ENCODE measurements around the gene ZNF236. TPM values are rescaled to one million over a fixed set of nuclear protein-coding genes. Genes with fewer than 3 reads are reported as not detected.
A peak's percentile ranks its signal among the peaks of the same experiment; 100 is the strongest.

The ZNF236 gene
- total and polyA plus RNA-seq, 11 donors = 1.9 to 17.0 (median 10.4) TPM

- intact Hi-C loops (cut with DNase I) = loop anchor here in 1 of 10 donors (10.0 kb wide), 1 partner anchor 230 kb away; no protein-coding TSS in a partner anchor
- Histone ChIP-seq H3K4me1 (peaks cover 5 to 34% (median 21%) of the 10 kb centered on the region in 12 donors), H3K36me3 (no peaks in the 10 kb centered on the region), H3K27me3 (no peaks in the 10 kb centered on the region), H3K9me3 (no peaks in the 10 kb centered on the region), H3K4me3 (no peak overlapping the region), H3K27ac (peak overlapping the region in 1 of 12 donors; percentile 38)
- WGBS, 4 donors = 76 to 89% (median 80%) methylated on average over 5 of the region's 5 CpGs
- DNase-seq (no peak), ATAC-seq (no peak)
- TF ChIP-seq, protein P1, sequence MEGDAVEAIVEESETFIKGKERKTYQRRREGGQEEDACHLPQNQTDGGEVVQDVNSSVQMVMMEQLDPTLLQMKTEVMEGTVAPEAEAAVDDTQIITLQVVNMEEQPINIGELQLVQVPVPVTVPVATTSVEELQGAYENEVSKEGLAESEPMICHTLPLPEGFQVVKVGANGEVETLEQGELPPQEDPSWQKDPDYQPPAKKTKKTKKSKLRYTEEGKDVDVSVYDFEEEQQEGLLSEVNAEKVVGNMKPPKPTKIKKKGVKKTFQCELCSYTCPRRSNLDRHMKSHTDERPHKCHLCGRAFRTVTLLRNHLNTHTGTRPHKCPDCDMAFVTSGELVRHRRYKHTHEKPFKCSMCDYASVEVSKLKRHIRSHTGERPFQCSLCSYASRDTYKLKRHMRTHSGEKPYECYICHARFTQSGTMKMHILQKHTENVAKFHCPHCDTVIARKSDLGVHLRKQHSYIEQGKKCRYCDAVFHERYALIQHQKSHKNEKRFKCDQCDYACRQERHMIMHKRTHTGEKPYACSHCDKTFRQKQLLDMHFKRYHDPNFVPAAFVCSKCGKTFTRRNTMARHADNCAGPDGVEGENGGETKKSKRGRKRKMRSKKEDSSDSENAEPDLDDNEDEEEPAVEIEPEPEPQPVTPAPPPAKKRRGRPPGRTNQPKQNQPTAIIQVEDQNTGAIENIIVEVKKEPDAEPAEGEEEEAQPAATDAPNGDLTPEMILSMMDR (IDR thresholded peaks at IDR 0.05) = no peak
- no peak for TF ChIP-seq POLR2A (IDR thresholded peaks at IDR 0.05)
Measured at GRCh38 chr18:76824754-76825153, 2.4 kb downstream of the ZNF236 start.

DNA sequence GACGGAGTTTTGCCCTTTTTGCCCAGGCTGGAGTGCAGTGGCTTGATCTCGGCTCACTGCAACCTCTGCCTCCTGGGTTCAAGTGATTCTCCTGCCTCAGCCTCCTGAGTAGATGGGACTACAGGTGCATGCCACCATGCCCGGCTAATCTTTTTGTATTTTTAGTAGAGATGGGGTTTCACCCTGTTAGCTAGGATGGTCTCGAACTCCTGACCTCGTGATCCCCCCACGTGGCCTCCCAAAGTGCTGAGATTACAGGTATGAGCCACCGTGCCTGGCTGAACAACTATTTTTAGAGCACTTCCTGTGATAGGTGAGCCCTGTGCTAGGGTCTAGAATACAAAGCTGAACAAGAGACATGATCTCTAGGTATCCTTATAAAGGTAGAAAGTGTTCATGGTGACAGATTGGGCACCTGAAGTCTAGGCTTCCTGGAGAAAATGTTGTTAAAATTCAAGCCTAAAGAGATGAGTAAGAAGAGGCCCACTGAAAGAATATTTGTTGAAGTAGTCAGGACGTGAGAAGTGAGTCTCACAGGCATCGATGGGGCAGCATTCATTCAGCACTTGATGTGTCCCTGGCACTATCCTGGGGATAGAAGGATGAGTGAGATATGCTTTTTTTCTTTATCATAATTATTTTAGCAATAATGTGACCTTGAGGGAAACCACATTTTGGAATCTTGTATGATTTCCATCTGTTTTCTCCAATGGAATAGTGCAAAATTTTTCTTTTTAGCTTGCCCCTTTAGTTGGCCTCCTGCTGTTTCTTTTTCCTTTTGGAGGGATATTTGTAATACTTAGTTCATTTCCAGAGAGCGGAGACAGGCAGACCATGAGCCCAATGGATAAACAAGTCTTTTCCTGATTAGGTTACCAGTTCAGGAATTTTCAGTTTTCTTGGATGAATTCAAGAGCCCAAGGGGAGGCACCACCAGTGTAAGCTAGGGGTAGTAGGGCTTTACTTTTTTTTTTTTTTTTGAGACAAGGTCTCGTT lies 5.1 kb downstream of the ZNF236 start:
- ATAC-seq (no peak), DNase-seq (no peak)
- TF ChIP-seq POLR2A (IDR thresholded peaks at IDR 0.05) = no peak
- TF ChIP-seq, protein P1 (IDR thresholded peaks at IDR 0.05) = no peak
- no peak overlapping the region for H3K4me3 ChIP-seq
- 67 to 79% (median 73%) methylated on average over 11 of the region's 11 CpGs for WGBS, 4 donors
- peaks cover 0 to 26% (median 9%) of the 10 kb centered on the region in 12 donors for H3K4me1 ChIP-seq
- no peaks in the 10 kb centered on the region for H3K36me3 ChIP-seq
- H3K27ac ChIP-seq = peak overlapping the region in 2 of 12 donors; percentile 7 to 18
- intact Hi-C loops (cut with DNase I) = loop anchor here in 1 of 10 donors (10.0 kb wide), 1 partner anchor 227 kb away; no protein-coding TSS in a partner anchor
- H3K27me3 ChIP-seq = no peaks in the 10 kb centered on the region
- H3K9me3 ChIP-seq = peaks cover 0 to 15% (median 0%) of the 10 kb centered on the region in 12 donors

DNA sequence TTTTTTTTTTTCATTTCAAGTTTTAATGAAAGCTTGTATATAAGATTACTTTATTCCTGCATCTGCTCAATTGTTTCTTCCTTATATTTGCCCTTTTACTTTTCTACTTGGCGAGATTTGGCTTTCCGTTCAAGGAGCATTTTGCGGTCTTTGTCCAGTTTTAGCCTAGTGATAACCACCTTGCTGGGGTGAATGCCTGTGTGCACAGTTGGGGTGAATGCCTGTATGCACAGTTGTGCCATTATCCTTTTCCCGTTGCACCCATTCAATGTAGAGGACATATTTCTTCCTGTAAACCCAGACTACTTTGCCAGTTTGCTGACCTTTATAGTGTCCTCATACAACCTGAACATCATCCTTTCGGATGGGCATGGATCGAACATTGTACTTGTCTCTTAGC lies 12.0 kb downstream of the ZNF236 start:
- Histone ChIP-seq H3K9me3 (peaks cover 0 to 15% (median 0%) of the 10 kb centered on the region in 12 donors), H3K4me1 (peaks cover 0 to 8% (median 0%) of the 10 kb centered on the region in 12 donors), H3K27me3 (no peaks in the 10 kb centered on the region), H3K4me3 (no peak overlapping the region), H3K27ac (no peak overlapping the region), H3K36me3 (no peaks in the 10 kb centered on the region)
- TF ChIP-seq, protein P1 (IDR thresholded peaks at IDR 0.05) = no peak
- no peak for TF ChIP-seq POLR2A (IDR thresholded peaks at IDR 0.05)
- DNase-seq (no peak), ATAC-seq (no peak)
- intact Hi-C loops (cut with DNase I) = no loop called here
- 93 to 97% (median 95%) methylated on average over 6 of the region's 6 CpGs for WGBS, 4 donors

- no peaks in the 10 kb centered on the region for H3K36me3 ChIP-seq
- H3K4me3 ChIP-seq = no peak overlapping the region
- H3K27ac ChIP-seq = no peak overlapping the region
- no peak for ATAC-seq
- intact Hi-C loops (cut with DNase I) = no loop called here
- H3K4me1 ChIP-seq = peaks cover 0 to 10% (median 0%) of the 10 kb centered on the region in 12 donors
- no peaks in the 10 kb centered on the region for H3K27me3 ChIP-seq
- peaks cover 0 to 15% (median 0%) of the 10 kb centered on the region in 12 donors for H3K9me3 ChIP-seq
- no peak for DNase-seq
- TF ChIP-seq POLR2A (IDR thresholded peaks at IDR 0.05) = no peak
- TF ChIP-seq, protein P1 (IDR thresholded peaks at IDR 0.05) = no peak
Measured at GRCh38 chr18:76835380-76835779, 13.0 kb downstream of the ZNF236 start.
